ENCODE data around the gene LMAN1L. TPM values are rescaled to one million over a fixed set of nuclear protein-coding genes. Genes with fewer than 3 reads are reported as not detected.

The LMAN1L gene
- total RNA-seq, 2 donors from 2014 or later: not detected

- ATAC-seq (ENCODE audit: insufficient number of reproducible peaks, low FRiP score, low read depth): no peak
- H3K4me1 ChIP-seq (ENCODE audit: control insufficient read depth in 1 of 2, low read depth in 2 of 2): no peaks in the 10 kb centered on the region
- no peak overlapping the region for H3K27ac ChIP-seq
- H3K4me3 ChIP-seq: no peak overlapping the region
- no peaks in the 10 kb centered on the region for H3K27me3 ChIP-seq (replicated peaks; ENCODE audit: insufficient read depth)
- DNase-seq (ENCODE audit: low spot score): no peak
- H3K36me3 ChIP-seq: no peaks in the 10 kb centered on the region
- H3K9me3 ChIP-seq: no peaks in the 10 kb centered on the region
- no peak for TF ChIP-seq CTCF (IDR thresholded peaks at IDR 0.05)
These were observed 3.3 kb downstream of the LMAN1L start for GRCh38 chr15:74815961-74816360.

- Histone ChIP-seq H3K27me3 (replicated peaks; ENCODE audit: insufficient read depth) (no peaks in the 10 kb centered on the region), H3K36me3 (no peaks in the 10 kb centered on the region), H3K9me3 (no peaks in the 10 kb centered on the region), H3K4me3 (no peak overlapping the region), H3K27ac (no peak overlapping the region), H3K4me1 (ENCODE audit: control insufficient read depth in 1 of 2, low read depth in 2 of 2) (no peaks in the 10 kb centered on the region)
- TF ChIP-seq CTCF (IDR thresholded peaks at IDR 0.05): no peak
- ATAC-seq (ENCODE audit: insufficient number of reproducible peaks, low FRiP score, low read depth) (no peak), DNase-seq (ENCODE audit: low spot score) (no peak)
These were observed 4.2 kb downstream of the LMAN1L start for GRCh38 chr15:74816624-74817369.

GRCh38 chr15:74817370-74817737, 4.7 kb downstream of the LMAN1L start:
- Histone ChIP-seq H3K4me1 (ENCODE audit: control insufficient read depth in 1 of 2, low read depth in 2 of 2) (no peaks in the 10 kb centered on the region), H3K9me3 (no peaks in the 10 kb centered on the region), H3K27me3 (replicated peaks; ENCODE audit: insufficient read depth) (no peaks in the 10 kb centered on the region), H3K36me3 (no peaks in the 10 kb centered on the region), H3K4me3 (no peak overlapping the region), H3K27ac (no peak overlapping the region)
- ATAC-seq (ENCODE audit: insufficient number of reproducible peaks, low FRiP score, low read depth): no peak
- no peak for TF ChIP-seq CTCF (IDR thresholded peaks at IDR 0.05)
- DNase-seq (ENCODE audit: low spot score): no peak

- no peak for DNase-seq (ENCODE audit: low spot score)
- Histone ChIP-seq H3K36me3 (no peaks in the 10 kb centered on the region), H3K4me1 (ENCODE audit: control insufficient read depth in 1 of 2, low read depth in 2 of 2) (no peaks in the 10 kb centered on the region), H3K27ac (no peak overlapping the region), H3K4me3 (no peak overlapping the region), H3K27me3 (replicated peaks; ENCODE audit: insufficient read depth) (no peaks in the 10 kb centered on the region), H3K9me3 (no peaks in the 10 kb centered on the region)
- TF ChIP-seq CTCF (IDR thresholded peaks at IDR 0.05): no peak
- ATAC-seq (ENCODE audit: insufficient number of reproducible peaks, low FRiP score, low read depth): no peak
These were observed 7.4 kb downstream of the LMAN1L start for GRCh38 chr15:74820056-74820455.

- Histone ChIP-seq H3K9me3 (no peaks in the 10 kb centered on the region), H3K27me3 (replicated peaks; ENCODE audit: insufficient read depth) (no peaks in the 10 kb centered on the region), H3K36me3 (no peaks in the 10 kb centered on the region), H3K27ac (no peak overlapping the region), H3K4me3 (no peak overlapping the region), H3K4me1 (ENCODE audit: control insufficient read depth in 1 of 2, low read depth in 2 of 2) (no peaks in the 10 kb centered on the region)
- DNase-seq (ENCODE audit: low spot score) (no peak), ATAC-seq (ENCODE audit: insufficient number of reproducible peaks, low FRiP score, low read depth) (no peak)
- no peak for TF ChIP-seq CTCF (IDR thresholded peaks at IDR 0.05)
These were observed 8.6 kb downstream of the LMAN1L start for GRCh38 chr15:74821091-74821789.

Data from thoracic aorta (tissue), 2 donors.